ENCODE data around the gene NBEA. TPM values are rescaled to one million over a fixed set of nuclear protein-coding genes. Genes with fewer than 3 reads are reported as not detected.

The NBEA gene
- total RNA-seq, 2 donors from 2014 or later, result 15.2 to 15.9 TPM

DNA sequence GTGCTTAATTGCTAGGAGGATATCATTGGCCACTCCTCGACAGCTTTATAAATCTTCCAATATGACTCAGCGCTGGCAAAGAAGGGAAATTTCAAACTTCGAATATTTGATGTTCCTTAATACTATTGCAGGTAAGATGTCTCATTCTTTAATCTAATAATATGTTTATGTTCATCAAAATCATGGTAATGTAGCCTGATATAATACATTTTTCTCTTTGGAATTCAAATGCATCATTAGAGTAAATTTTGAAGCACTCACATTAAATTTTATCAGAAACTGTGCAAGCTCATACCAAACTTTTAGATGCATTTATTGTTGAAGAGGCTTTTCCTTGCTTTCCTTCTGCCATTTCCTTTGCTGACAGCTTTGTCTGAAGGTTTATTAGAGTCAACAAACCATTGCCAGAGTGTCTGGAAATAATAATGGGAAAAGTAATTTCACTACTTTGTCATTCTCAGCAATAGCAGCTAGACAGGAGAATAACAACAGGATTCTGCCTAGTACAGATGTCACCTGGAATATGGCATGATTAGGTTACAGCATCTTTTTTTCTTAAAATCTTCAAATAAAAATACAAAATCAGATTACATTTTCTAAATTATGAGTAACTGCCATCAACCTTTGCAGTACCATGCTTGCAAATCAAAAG, 613.0 kb downstream of the NBEA start:
- Histone ChIP-seq H3K9ac (ENCODE audit: extremely low read depth, low read length, poor library complexity, severe bottlenecking) (no peak overlapping the region), H3K27ac (ENCODE audit: low read depth, low read length) (no peak overlapping the region), H3K4me1 (ENCODE audit: control insufficient read depth, insufficient read depth, low read length) (peaks cover 7% of the 10 kb centered on the region), H3K36me3 (ENCODE audit: control insufficient read depth, insufficient read depth, low read length) (no peaks in the 10 kb centered on the region), H3K4me3 (ENCODE audit: low read length) (no peak overlapping the region), H3K9me3 (ENCODE audit: control insufficient read depth, low read length) (no peaks in the 10 kb centered on the region), H3K27me3 (ENCODE audit: control insufficient read depth, insufficient read depth, low read length, poor library complexity, severe bottlenecking) (no peaks in the 10 kb centered on the region)
- no peak overlapping the region for H3K4me3 Mint-ChIP-seq
- 94% methylated on average over 2 of the region's 3 CpGs; no CpG with 5 or more reads in 1 of the 2 experiments for WGBS, 2 experiments (ENCODE audit: insufficient coverage in 1 of 2, insufficient read length in 1 of 2)
- H3K9me3 Mint-ChIP-seq, result no peaks in the 10 kb centered on the region
- H3K27me3 Mint-ChIP-seq (ENCODE audit: insufficient read depth), result peaks cover 1% of the 10 kb centered on the region
- H3K27ac Mint-ChIP-seq, result no peak overlapping the region
- H3K36me3 Mint-ChIP-seq (ENCODE audit: low read depth), result no peaks in the 10 kb centered on the region
- TF ChIP-seq, protein P1, sequence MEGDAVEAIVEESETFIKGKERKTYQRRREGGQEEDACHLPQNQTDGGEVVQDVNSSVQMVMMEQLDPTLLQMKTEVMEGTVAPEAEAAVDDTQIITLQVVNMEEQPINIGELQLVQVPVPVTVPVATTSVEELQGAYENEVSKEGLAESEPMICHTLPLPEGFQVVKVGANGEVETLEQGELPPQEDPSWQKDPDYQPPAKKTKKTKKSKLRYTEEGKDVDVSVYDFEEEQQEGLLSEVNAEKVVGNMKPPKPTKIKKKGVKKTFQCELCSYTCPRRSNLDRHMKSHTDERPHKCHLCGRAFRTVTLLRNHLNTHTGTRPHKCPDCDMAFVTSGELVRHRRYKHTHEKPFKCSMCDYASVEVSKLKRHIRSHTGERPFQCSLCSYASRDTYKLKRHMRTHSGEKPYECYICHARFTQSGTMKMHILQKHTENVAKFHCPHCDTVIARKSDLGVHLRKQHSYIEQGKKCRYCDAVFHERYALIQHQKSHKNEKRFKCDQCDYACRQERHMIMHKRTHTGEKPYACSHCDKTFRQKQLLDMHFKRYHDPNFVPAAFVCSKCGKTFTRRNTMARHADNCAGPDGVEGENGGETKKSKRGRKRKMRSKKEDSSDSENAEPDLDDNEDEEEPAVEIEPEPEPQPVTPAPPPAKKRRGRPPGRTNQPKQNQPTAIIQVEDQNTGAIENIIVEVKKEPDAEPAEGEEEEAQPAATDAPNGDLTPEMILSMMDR (conservative IDR thresholded peaks at IDR 0.05), result no peak
- H3K4me1 Mint-ChIP-seq, result peaks cover 12% of the 10 kb centered on the region
- no peak for DNase-seq

GRCh38 chr13:35557475-35557874, 615.4 kb downstream of the NBEA start:
- H3K4me1 ChIP-seq (ENCODE audit: control insufficient read depth, insufficient read depth, low read length), result no peaks in the 10 kb centered on the region
- no peaks in the 10 kb centered on the region for H3K9me3 ChIP-seq (ENCODE audit: control insufficient read depth, low read length)
- H3K27ac ChIP-seq (ENCODE audit: low read depth, low read length), result no peak overlapping the region
- 88 to 100% methylated on average over 2 to 3 of the region's 3 CpGs for WGBS, 2 experiments (ENCODE audit: insufficient coverage in 1 of 2, insufficient read length in 1 of 2)
- no peak for DNase-seq
- peaks cover 2% of the 10 kb centered on the region for H3K4me1 Mint-ChIP-seq
- H3K9me3 Mint-ChIP-seq, result no peaks in the 10 kb centered on the region
- H3K36me3 ChIP-seq (ENCODE audit: control insufficient read depth, insufficient read depth, low read length), result no peaks in the 10 kb centered on the region
- TF ChIP-seq, protein P1 (conservative IDR thresholded peaks at IDR 0.05), result no peak
- H3K36me3 Mint-ChIP-seq (ENCODE audit: low read depth), result no peaks in the 10 kb centered on the region
- no peak overlapping the region for H3K27ac Mint-ChIP-seq
- H3K4me3 Mint-ChIP-seq, result no peak overlapping the region
- no peak overlapping the region for H3K4me3 ChIP-seq (ENCODE audit: low read length)
- no peak overlapping the region for H3K9ac ChIP-seq (ENCODE audit: extremely low read depth, low read length, poor library complexity, severe bottlenecking)
- no peaks in the 10 kb centered on the region for H3K27me3 ChIP-seq (ENCODE audit: control insufficient read depth, insufficient read depth, low read length, poor library complexity, severe bottlenecking)
- H3K27me3 Mint-ChIP-seq (ENCODE audit: insufficient read depth), result peaks cover 1% of the 10 kb centered on the region

DNA sequence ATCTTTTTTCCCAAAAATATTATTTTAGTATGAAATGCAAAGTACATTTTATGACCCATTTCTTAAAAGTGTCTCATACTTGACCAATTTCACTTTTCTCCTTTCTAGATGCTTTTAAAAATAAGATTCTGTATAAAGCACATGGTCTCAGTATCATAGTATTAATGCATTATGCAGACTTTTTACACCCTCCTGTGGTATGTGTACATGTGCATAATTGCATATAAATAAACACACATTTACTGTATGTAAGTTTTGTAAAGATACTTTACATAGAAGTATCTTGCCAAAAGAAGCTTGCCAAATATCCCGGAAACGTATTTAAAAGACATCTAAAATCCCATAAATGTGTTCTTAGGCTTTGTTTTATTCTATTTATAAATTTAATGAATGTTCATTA, 619.5 kb downstream of the NBEA start:
- Mint-ChIP-seq H3K36me3 (ENCODE audit: low read depth) (no peaks in the 10 kb centered on the region), H3K9me3 (no peaks in the 10 kb centered on the region)
- DNase-seq, result no peak

More for the DNA sequence above, 619.5 kb downstream of the NBEA start:
- no peak overlapping the region for H3K27ac Mint-ChIP-seq
- H3K27me3 Mint-ChIP-seq (ENCODE audit: insufficient read depth), result peaks cover 1% of the 10 kb centered on the region
- Histone ChIP-seq H3K27ac (ENCODE audit: low read depth, low read length) (no peak overlapping the region), H3K4me1 (ENCODE audit: control insufficient read depth, insufficient read depth, low read length) (no peaks in the 10 kb centered on the region), H3K9me3 (ENCODE audit: control insufficient read depth, low read length) (no peaks in the 10 kb centered on the region), H3K36me3 (ENCODE audit: control insufficient read depth, insufficient read depth, low read length) (no peaks in the 10 kb centered on the region), H3K27me3 (ENCODE audit: control insufficient read depth, insufficient read depth, low read length, poor library complexity, severe bottlenecking) (no peaks in the 10 kb centered on the region), H3K9ac (ENCODE audit: extremely low read depth, low read length, poor library complexity, severe bottlenecking) (no peak overlapping the region), H3K4me3 (ENCODE audit: low read length) (no peak overlapping the region)
- H3K4me1 Mint-ChIP-seq, result no peaks in the 10 kb centered on the region
- TF ChIP-seq, protein P1 (conservative IDR thresholded peaks at IDR 0.05), result no peak
- H3K4me3 Mint-ChIP-seq, result no peak overlapping the region
- WGBS, 2 experiments (ENCODE audit: insufficient coverage in 1 of 2, insufficient read length in 1 of 2), result no CpG with 5 or more reads among the region's 2 CpGs
